Right ventricle myocardium superior (tissue), 1 donor: ENCODE data around the gene CLEC18C. TPM values are rescaled to one million over a fixed set of nuclear protein-coding genes. Genes with fewer than 3 reads are reported as not detected.
"Not testable (repeated sequence)": the region's sequence is repeated elsewhere in the genome, so short reads cannot be mapped to it uniquely, and the experiment has no call there.

Source experiments
- ATAC-seq: fragments of 200-7000 bp; cut with Tn5 transposase; one replicate; pipeline ENCODE4 v1.9.1; 2020; ENCODE audit warnings: mild to moderate bottlenecking; ENCODE audit not compliant: poor library complexity
- DNase-seq: peaks from one replicate; pipeline ENCODE4 v3.0.0-alpha.2; 2020
- intact Hi-C: fragments of 100-400 bp; cut with DNase I; formaldehyde crosslinking; loops from one replicate; pipeline ENCODE4 v1.11.2; 2022
- total RNA-seq: library from RNA; stranded (reverse); fragmentation: NEBNext Ultra II Directional; extraction: Animal tissue kit (Norgen Biotek cat#: 25700); gene quantifications from one replicate; pipeline ENCODE4 v1.2.1, GENCODE V29; 2021
- donor health status: DM: no; HTN: yes; CAD: no; lungs with severe emphysema.

Gene CLEC18C
- total RNA-seq, 1 donor from 2014 or later = not detected

GRCh38 chr16:70157477-70158260 is 15.9 kb upstream of the CLEC18C start:
- no peak for DNase-seq
- ATAC-seq = no peak
- intact Hi-C loops = no loop called here

DNA sequence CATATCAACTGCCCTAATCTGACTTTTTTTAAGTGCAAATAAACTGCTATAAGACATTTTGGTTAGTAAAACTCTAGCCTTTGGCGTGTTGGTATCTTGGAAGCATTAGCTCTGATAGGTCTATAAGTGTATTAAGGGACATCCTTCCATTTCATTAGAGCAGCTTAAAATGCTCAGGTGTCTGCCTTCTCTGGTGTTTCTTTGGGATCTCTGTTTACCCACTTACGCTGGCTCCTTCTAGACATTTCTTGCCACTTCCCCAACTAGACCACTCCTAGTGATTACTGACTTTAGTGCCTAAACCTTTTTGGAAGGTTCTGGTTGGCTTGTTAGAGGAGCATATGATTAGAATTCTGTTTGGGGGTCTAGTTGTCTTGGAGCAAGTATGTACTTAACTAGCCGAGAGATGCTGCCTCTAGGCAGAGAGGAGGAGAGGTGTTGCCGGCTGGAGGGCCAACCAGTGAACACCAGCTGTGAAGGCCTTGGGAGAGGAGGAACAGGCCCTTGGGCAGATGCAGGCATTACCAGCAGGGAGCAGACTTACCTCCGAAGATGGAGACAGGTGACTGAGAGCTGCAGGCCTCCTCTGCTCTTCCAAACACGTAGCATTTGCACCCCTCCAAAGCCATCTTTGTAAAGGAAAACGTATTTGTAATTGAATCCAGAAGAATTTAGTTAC is 15.2 kb upstream of the CLEC18C start:
- intact Hi-C loops = no loop called here
- no peak for DNase-seq

DNA sequence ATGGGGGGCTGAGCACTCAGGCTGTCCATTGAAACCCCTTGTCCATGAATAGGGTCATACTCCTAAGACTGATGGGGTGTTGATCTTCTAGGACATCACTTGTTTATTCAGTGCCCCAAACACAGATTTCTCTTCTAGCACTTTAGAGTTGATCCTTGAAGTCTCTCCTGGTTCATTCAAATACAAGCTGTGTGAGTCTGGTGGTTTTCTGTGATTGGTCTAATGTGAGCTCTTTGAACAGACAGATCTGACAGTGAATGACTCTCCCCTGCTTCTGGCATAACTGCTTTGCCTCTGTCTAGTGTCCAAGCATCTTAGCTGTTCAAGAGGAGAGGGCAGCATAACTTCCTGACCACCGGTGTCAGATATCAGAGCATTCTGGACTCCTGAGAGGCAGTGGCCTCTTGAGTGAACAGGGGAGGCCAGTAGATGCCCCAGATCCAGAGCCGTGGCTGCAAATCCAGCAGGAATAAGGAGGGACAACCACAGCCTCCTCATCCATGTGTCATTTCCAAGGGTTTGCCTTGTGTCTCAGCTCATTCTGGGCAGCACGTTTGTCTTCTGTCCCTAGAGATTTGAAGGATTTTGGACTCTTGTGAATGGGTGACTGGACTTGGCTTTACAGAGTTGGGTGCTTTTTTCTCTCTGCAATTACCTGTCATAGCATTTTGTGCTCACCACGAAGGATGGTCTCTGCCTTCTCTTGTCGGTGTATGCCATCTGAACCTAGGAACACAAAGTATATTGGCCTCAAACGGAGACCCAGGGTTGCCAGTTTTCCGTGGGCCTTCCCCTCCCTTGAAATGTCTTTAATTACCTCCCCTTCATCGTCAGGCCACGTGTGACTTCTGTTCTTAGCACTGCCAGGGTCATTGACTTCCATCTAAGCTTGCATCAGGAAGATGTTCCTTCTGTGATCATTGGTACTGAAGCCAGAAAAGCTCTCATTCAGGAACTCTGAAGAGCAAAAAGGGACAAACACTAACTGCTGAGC is 13.9 kb upstream of the CLEC18C start:
- intact Hi-C loops = no loop called here
- ATAC-seq (no peak), DNase-seq (no peak)

More for the DNA sequence above, 15.2 kb upstream of the CLEC18C start:
- ATAC-seq = no peak

DNA sequence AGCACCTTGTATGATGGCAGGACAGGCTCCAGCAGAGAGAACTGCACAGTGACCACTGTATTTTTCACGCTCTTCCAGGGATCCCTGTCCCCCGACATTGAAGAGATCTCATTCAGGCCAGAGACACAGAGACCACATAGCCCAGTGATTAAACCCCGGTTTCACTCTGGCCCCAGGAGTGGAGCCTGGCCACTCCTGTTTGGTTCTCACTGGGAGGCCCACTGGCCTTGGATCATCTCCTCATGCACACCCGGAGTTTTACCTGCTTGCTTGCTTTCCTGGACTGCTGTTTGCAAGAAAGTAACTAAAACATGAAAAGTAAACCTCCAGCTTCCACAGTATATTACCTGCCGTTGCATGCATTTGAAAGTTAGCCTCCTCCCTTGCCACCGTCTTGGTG is 13.2 kb upstream of the CLEC18C start:
- DNase-seq (no peak), ATAC-seq (no peak)
- intact Hi-C loops = no loop called here

- ATAC-seq = no peak
- intact Hi-C loops = no loop called here
- DNase-seq = no peak
Measured at GRCh38 chr16:70160821-70161220, 12.8 kb upstream of the CLEC18C start.

DNA sequence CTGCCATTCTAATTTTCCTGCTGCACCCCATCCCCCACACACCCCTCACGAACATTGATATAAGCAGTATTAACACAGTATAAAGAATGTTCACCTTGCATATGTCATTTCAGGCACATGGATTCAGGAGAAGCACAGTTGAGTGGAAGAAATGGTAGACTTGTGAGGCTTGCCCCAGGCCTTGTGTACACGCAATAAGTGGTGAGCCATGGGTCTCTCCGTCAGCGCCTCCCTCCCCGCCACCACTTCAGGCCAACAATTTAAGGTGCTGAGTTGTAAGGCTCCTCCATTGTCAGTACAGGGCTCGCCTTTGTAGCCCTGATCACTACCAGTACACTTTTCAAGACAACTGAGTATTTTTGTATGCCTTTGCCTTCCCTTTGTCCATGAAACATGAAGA is 12.2 kb upstream of the CLEC18C start:
- DNase-seq = no peak
- intact Hi-C loops = no loop called here
- no peak for ATAC-seq

DNA sequence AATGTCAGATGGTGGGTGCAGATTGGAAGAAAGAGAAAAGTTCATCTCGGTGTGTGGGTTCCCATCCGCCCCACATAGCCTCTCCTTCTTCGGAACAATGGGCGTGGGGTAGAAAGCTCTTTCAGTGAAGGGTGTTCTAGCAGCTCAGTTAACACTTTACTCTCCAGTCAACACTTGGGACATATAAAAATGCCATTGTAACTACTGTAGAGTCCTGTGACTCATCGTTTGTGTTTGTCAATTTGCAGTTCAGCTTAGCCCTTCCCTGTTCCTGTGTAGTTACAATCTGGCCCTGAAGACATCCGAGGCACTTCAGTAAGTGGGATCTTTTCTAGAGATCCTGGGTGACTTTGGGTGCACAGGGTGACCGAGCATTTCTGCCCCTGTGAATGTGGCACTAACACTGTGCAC is 11.5 kb upstream of the CLEC18C start:
- no peak for DNase-seq
- intact Hi-C loops = no loop called here
- ATAC-seq = no peak

- ATAC-seq (no peak), DNase-seq (no peak)
- intact Hi-C loops = no loop called here
Measured at GRCh38 chr16:70163596-70163995, 10.0 kb upstream of the CLEC18C start.

DNA sequence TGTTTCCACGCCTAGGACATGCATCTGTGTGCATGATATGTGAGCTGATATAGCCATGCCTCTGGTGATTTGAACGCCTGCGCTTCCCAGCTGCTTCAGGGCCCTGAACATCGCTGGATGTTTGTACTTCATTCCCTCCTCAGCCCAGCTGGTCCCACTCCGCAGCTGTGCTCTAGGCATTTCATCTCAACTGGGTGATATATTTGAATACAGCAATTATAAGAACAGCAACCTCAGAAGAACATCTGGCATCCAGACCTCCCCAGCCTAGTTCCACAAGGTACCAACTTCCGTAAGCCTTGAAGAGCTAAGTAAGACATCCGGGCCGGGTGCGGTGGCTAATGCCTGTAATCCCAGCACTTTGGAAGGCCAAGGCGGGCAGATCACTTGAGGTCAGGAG is 6.9 kb upstream of the CLEC18C start:
- DNase-seq, ATAC-seq, intact Hi-C loops: not testable (repeated sequence)

- intact Hi-C loops, DNase-seq, ATAC-seq: not testable (repeated sequence)
Measured at GRCh38 chr16:70173916-70174315, 329 bp downstream of the CLEC18C start.

- intact Hi-C loops, DNase-seq, ATAC-seq: not testable (repeated sequence)
Measured at GRCh38 chr16:70174387-70174932, 873 bp downstream of the CLEC18C start.

DNA sequence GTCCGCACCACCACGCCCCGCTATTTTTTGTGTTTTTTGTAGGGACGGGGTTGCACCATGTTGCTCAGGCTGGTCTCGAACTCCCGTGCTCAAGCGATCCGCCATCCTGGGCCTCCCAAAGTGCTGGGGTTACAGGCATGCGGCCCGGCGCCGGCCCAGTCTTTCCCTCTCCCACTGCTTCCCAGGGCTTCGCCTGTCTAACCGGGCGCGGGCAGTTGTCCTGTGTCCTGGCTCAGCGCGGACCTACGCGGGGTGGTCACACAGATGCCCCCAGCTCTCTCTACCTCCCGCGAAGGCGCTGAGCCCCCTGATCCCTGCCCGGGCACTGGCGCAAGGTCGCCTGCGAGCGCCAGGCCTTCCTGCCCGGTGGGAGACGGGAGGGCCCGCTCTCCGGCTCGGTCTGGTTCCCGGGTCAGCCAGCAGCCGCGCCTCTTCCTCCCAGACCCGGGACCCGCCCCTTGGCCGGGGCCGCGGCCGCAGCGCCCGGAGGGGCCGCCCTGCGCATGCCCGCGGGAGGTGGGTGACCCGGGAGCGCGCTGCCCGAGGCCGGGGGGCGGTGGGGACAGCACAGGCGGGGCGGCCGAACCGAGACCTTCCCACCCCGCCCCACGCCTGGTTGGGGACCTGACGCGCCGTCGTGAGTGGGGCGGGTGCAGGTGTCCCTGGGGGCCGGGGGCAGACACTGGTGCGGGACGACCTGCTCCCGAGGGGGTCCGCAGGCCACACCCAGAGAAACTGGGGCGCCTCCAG is 14.4 kb downstream of the CLEC18C start:
- DNase-seq (peak; percentile 51), ATAC-seq (peak; percentile 98)
- intact Hi-C loops = not testable (repeated sequence)

GRCh38 chr16:70188608-70188915 is 15.0 kb downstream of the CLEC18C start:
- peak; percentile 81 for ATAC-seq
- intact Hi-C loops, DNase-seq: not testable (repeated sequence)

DNA sequence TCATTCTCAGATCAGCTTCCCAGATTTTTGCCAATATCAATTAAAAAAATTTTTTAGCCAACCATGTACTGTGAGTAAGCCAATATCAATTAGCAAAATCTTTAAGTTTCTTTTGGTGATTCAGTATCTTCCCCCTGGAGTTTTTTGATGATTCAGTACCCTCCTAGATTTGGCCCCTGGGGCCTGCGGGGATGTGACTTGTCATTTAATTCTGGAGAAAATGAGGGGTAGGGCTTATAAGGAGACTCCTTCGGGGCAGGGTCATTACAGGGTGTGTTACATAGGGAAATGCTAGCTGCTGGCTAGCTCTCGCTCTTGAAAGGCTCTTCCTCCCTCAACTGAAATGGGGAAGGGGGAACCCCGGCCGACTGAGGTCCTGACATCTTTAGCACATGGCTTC is 17.0 kb downstream of the CLEC18C start:
- intact Hi-C loops, ATAC-seq, DNase-seq: not testable (repeated sequence)

GRCh38 chr16:70196683-70197300 is 23.2 kb downstream of the CLEC18C start:
- intact Hi-C loops, DNase-seq: not testable (repeated sequence)
- ATAC-seq = peak; percentile 56

GRCh38 chr16:70197611-70198010 is 24.0 kb downstream of the CLEC18C start:
- not testable (repeated sequence) for ATAC-seq, DNase-seq

DNA sequence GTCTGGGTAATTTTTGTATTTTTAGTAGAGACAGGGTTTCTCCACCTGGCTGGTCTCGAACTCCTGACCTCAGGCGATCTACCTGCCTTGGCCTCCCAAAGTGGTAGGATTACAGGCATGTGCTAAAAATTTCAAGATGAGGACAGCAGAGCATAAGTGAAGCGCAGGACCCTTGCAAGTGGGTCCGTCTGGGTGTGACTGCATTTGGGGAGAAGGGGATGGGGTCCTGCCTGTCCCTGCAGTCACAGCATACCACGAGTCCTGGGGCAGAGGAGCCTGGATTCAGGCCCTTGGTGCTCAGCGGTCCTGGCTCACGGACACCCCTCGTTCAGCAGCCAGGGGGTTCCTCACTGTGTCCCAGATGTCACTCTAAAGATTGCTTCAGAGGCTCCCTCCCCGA is 24.6 kb downstream of the CLEC18C start:
- DNase-seq, intact Hi-C loops, ATAC-seq: not testable (repeated sequence)

More at GRCh38 chr16:70197611-70198010, 24.0 kb downstream of the CLEC18C start:
- intact Hi-C loops = not testable (repeated sequence)
